Neural crest cell (in vitro differentiated cells): ENCODE data around the gene PSMG3. TPM values are rescaled to one million over a fixed set of nuclear protein-coding genes. Genes with fewer than 3 reads are reported as not detected.

Experiments
- DNase-seq: peaks from one replicate; pipeline ENCODE4 v3.0.0; 2021; ENCODE audit warnings: low read depth, mixed read lengths, low spot score
- H3K27ac Mint-ChIP-seq: one replicate; pipeline ENCODE4 v1.8.0; 2021; ENCODE audit warnings: mild to moderate bottlenecking, mixed read lengths; ENCODE audit not compliant: unreplicated experiment
- H3K27me3 Mint-ChIP-seq: 2 replicates; pipeline ENCODE4 v1.8.0; 2021; ENCODE audit warnings: low read depth, mild to moderate bottlenecking, mixed read lengths
- H3K36me3 Mint-ChIP-seq: 2 replicates; pipeline ENCODE4 v1.8.0; 2021; ENCODE audit warnings: low read depth, mild to moderate bottlenecking, mixed read lengths
- H3K4me1 Mint-ChIP-seq: 2 replicates; pipeline ENCODE4 v1.8.0; 2021; ENCODE audit warnings: mixed read lengths
- H3K4me3 Mint-ChIP-seq: one replicate; pipeline ENCODE4 v1.8.0; 2021; ENCODE audit warnings: mild to moderate bottlenecking, mixed read lengths
- H3K9me3 Mint-ChIP-seq: 2 replicates; pipeline ENCODE4 v1.8.0; 2021; ENCODE audit warnings: mixed read lengths
- total RNA-seq: library from RNA; stranded (reverse); gene quantifications from 2 replicates; pipeline ENCODE4 v1.2.1, GENCODE V29; 2021
- TF ChIP-seq, protein P1 (sequence below): fragments of 200-600 bp; sonication (generic); conservative IDR thresholded peaks from 2 replicates; pipeline ENCODE4 v1.5.0; 2021; ENCODE audit warnings: antibody characterized with exemption, mild to moderate bottlenecking

Gene PSMG3
- total RNA-seq, 1 donor from 2014 or later: 57.8 TPM

DNA sequence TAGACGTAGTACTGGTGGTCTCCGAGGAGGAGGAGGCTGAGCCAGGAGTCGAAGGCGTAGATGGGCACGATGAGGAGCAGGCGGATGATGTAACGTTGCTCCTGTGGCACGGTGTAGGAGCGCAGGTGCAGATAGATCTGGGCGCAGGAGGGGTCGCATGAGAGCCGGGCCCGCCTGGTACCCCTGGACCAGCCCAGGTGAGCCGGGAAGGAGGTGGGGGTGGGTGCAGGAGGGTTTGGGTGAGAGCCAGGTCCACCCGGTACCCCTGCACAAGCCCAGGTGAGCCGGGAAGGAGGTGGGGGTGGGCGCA is 19.0 kb downstream of the PSMG3 start:
- no peak for DNase-seq
- Mint-ChIP-seq H3K4me1 (no peaks in the 10 kb centered on the region), H3K27ac (no peak overlapping the region), H3K9me3 (no peaks in the 10 kb centered on the region), H3K36me3 (no peaks in the 10 kb centered on the region), H3K4me3 (no peak overlapping the region), H3K27me3 (no peaks in the 10 kb centered on the region)
- TF ChIP-seq, protein P1, sequence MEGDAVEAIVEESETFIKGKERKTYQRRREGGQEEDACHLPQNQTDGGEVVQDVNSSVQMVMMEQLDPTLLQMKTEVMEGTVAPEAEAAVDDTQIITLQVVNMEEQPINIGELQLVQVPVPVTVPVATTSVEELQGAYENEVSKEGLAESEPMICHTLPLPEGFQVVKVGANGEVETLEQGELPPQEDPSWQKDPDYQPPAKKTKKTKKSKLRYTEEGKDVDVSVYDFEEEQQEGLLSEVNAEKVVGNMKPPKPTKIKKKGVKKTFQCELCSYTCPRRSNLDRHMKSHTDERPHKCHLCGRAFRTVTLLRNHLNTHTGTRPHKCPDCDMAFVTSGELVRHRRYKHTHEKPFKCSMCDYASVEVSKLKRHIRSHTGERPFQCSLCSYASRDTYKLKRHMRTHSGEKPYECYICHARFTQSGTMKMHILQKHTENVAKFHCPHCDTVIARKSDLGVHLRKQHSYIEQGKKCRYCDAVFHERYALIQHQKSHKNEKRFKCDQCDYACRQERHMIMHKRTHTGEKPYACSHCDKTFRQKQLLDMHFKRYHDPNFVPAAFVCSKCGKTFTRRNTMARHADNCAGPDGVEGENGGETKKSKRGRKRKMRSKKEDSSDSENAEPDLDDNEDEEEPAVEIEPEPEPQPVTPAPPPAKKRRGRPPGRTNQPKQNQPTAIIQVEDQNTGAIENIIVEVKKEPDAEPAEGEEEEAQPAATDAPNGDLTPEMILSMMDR: no peak

DNA sequence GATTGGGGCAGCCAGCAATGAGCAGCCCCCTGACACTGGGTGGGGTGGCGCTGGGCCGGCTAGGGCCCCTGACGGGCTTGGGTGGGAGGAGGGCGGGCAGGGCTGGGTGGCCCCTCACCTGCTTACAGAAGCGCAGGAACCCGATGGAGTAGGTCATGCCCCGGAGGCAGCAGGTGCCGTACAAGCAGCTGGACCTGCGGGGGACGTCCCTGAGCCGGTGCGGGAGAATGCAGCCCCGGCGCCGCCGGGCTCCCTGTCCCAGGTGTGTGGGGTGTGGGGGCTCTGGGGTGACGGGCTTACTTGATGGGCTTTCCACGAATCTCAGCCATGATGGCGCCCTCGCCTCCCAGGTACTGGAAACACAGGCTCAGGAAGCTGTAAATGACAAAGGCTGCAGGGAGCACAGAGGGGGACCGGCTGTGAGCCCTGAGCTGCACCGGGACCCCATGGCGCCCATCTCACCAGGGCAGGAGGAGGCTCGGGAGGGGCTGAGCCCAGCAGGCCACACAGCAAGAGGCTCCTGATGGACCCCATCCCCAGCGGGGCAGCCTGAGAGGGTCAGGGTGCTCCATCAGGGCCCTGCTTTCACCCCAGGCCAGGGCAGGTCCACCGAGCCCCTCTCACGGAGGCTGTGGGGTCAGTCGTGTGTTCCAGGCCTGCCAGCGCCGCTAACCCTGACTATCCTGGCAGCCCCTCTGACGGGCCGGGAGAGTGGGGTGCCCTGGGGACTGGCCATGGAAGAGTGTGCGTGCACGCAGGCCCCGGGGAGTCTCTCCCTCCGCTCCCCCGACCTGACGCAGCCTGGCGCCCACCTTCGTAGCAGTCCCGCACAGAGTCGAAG is 19.6 kb downstream of the PSMG3 start:
- Mint-ChIP-seq H3K27ac (no peak overlapping the region), H3K36me3 (no peaks in the 10 kb centered on the region), H3K27me3 (no peaks in the 10 kb centered on the region), H3K9me3 (no peaks in the 10 kb centered on the region), H3K4me1 (no peaks in the 10 kb centered on the region), H3K4me3 (no peak overlapping the region)
- TF ChIP-seq, protein P1: no peak
- DNase-seq: no peak

DNA sequence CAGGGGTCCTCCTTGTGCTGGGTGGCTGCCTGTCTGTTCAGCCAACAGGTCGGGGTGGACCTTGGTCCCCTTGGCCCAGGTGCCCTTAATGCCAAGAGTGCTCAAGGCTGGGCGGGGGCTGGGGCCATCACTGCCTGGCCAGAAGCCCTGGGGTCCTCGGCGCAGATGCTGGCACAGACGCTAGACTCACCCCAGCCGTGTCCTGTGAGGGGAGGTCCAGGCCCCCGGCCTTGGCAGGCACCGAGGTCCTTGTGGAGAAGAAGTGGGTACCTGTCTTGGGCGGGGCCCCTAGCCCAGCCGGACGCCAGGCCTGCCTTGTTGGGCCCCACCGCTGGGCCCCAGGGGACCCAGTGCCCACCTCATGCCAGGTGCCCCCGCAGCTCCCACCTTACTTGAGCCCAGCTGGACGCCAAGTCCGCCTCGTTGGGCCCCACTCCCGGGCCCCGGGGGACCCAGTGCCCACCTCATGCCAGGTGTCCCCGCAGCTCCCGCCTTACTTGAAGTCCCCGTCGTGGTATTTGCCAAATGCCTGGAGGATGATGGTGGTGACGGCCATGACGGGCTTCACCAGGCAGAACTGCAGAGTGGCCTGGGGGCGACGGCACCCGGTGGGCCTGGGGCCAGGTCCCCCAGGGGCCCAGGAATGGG is 20.4 kb downstream of the PSMG3 start:
- no peak overlapping the region for H3K27ac Mint-ChIP-seq
- TF ChIP-seq, protein P1: no peak
- no peaks in the 10 kb centered on the region for H3K36me3 Mint-ChIP-seq
- no peaks in the 10 kb centered on the region for H3K27me3 Mint-ChIP-seq
- H3K4me1 Mint-ChIP-seq: no peaks in the 10 kb centered on the region
- no peak overlapping the region for H3K4me3 Mint-ChIP-seq
- H3K9me3 Mint-ChIP-seq: no peaks in the 10 kb centered on the region
- DNase-seq: no peak

DNA sequence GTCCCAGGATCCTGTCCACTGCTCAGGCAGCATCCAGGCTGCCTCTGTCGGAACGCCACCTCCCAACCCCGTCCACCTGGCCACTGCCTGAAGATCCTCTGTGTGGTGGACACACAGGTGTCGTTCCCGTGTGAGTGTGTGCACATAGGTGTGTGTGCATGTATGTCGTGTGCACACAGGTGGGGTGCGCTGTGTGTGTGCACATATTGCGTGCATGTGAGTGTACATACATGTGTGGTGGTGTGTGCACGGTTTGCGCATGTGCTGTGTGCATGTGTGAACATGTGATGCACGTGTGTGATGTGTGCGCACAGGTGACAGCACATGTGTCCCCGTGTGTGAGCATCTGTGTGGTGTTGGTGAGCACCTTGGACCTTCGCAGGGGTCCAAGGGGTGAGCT is 20.9 kb downstream of the PSMG3 start:
- Mint-ChIP-seq H3K27me3 (no peaks in the 10 kb centered on the region), H3K9me3 (no peaks in the 10 kb centered on the region), H3K4me3 (no peak overlapping the region), H3K27ac (no peak overlapping the region), H3K36me3 (no peaks in the 10 kb centered on the region), H3K4me1 (no peaks in the 10 kb centered on the region)
- TF ChIP-seq, protein P1: no peak
- no peak for DNase-seq

DNA sequence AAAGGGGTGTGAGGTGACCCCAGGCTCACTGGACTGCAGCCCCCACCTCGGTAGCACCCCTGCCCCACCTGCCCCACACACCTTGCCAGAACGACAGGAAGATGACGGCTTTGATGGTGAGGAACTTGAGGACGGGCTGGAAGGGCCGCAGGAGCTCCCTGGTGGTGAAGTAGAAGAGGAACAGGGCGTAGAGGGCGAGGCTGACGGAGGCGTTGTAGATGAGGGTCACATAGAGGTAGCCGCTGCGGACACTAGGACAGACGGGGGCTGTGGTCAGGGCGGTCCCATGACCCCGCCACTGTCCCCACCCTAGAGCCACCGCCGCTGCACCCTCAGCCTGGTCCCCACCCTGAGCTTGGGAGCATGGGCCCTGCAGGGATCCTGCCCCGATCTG is 21.4 kb downstream of the PSMG3 start:
- DNase-seq: no peak
- no peaks in the 10 kb centered on the region for H3K27me3 Mint-ChIP-seq
- no peaks in the 10 kb centered on the region for H3K4me1 Mint-ChIP-seq
- H3K9me3 Mint-ChIP-seq: no peaks in the 10 kb centered on the region
- TF ChIP-seq, protein P1: no peak
- H3K27ac Mint-ChIP-seq: no peak overlapping the region
- H3K36me3 Mint-ChIP-seq: no peaks in the 10 kb centered on the region
- H3K4me3 Mint-ChIP-seq: no peak overlapping the region
